GM19240 (cell line): ENCODE data around the gene KIAA1328.
"Not testable (repeated sequence)": the region's sequence is repeated elsewhere in the genome, so short reads cannot be mapped to it uniquely, and the experiment has no call there.

Experiments
- DNase-seq: peaks from one replicate; pipeline ENCODE4 v3.0.0; 2011; ENCODE audit warnings: low spot score; ENCODE audit not compliant: insufficient read length

Gene KIAA1328

DNA sequence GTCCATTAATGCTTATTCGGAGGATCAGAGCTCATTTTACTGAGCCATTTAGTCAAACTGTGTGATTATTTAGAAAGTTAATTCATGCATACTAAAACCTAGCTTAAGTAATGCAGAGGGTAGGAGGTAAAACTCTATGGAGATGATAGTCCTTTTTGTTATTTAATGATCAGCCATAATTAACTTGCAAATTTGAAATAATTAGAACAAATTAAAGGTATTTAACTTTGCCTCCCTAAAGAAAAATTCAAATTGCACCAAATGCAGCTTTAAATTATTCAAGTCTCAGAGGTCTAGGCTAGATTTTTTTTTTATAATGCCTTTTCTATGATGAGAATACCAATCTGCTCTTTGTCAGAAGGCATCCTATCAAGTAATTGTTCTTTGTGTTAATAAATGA is 310.9 kb downstream of the KIAA1328 start:
- no peak for DNase-seq

DNA sequence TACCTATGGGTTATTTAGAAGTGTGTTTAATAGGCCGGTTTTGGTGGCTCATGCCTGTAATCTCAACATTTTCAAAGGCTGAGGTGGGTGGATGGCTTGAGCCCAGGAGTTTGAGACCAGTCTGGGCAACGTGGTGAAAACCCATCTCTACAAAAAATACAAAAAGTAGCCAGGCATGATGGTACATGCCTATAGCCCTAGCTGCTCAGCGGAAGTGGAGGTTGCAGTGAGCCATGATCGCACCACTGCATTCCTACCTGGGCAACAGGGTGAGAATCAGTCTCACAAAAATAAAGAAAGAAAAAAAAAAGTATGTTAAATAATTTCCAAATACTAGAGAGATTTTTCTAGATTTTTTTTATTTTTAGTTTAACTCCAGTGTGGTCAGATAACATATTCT is 316.0 kb downstream of the KIAA1328 start:
- DNase-seq, result no peak

DNA sequence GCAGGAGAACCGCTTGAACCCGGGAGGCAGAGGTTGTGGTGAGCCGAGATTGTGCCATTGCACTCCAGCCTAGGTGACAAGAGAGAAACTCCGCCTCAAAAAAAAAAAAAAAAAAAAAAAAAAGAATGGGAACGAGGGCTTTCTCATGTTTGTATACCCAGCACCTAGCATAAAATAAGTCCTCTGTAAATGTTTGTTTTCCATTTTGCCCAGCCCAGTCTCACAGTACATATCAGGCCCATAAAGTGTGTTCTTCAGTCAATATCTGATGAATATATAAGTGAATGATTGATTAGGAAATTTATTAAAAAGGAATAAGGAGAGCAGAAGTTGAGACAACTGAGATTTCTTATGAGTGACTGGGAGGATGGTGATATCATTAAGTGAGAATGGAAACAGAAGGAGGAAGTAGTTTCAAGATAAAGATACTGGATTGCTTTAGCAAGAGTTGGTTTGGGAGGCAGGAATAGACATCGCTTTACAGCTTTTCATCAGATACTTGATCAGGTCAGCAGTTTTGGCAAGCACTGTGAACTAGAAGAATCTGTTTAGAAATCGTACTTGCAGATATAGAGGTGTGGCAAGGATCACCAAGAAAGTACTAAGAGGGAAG is 327.5 kb downstream of the KIAA1328 start:
- no peak for DNase-seq

DNA sequence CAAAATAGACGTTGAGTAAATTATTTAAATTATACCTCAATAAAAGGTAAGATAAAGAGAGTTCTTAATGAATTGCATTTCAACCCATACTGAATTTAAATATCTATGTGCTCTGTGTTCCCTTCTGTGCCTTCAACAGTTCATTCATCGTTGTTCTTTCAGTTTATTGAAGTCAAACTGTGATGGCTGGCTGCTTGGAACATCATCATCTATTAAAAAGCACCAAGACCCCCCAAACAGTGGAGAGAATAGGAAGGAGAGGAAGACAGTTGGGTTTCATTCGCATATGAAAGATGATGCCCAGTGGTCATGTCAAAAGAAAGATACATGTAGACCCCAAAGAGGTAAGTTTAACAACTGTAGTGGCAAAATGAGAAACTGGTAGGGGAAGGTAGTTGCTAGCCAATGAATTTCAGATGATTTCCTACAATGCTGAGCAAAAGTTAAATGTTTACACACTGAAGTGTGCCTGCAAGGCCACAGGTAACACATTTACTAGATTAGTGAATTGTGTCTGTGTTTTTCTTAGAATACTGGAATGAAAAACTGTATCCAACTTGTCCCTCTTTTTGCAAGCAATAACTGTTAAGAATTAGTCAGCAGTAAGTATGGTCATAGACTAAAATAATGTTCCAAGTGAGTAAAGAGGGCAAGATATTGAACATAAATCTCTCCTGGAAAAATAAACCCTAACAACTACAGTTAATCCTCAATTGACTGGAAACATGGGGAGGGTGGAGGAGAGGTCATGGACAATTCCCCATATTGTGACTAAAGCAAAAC is 331.3 kb downstream of the KIAA1328 start:
- DNase-seq, result no peak

DNA sequence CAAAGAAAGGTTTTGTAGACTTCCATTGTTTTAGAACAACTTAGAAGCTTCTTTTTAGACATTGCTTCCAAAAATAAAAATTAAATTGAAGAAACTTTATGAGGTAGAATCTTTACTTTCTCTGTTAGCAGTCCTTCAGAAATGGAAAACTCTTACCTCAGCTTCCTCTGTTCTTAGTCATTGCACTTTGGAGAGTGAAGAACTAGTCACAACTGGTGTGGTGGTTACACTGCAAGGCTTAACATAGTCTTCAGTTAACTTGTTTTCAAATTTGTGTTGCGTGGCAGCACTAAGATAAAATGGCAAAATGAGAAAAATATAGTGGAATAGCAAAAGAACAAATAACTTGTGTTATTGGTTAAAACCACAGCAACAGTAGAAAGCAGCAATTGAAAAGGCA is 332.6 kb downstream of the KIAA1328 start:
- no peak for DNase-seq

DNA sequence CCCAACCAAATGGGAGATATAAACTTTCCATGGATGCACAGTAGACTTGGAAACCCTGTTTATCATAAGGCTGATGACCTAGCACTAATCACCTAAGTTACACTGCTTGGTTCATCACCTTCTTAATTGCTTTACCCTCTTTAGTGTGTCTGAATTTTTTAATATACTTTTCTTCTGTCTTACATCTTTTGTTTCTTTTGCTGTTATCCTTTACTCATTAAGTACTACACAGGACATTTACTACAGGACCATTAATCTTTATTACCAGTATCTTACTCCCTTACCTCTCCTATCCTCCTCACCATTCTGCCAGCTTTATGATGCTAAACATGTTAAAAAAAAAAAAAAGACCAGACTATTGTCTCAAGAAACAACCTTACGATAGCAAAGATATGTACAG is 333.6 kb downstream of the KIAA1328 start:
- DNase-seq, result no peak

DNA sequence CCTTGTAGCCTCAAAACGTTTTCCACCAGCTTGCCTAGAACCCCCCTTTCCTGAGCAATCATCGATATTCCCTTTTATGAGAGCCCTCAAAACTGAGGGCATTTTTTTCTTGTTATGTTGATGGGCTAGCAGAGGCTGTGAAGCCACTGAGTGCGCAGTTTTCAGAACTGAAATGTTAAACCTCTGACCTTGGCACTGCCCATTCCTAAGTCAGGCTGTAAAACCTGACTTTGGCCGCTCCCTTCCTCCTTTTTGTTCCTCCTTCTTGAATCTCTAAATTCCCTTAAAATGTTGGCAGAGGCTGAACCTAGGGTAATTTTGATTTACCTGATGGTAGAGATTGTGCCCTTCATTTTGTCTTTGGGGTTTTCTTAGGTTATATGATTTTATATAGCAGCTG is 334.2 kb downstream of the KIAA1328 start:
- DNase-seq, result no peak

DNA sequence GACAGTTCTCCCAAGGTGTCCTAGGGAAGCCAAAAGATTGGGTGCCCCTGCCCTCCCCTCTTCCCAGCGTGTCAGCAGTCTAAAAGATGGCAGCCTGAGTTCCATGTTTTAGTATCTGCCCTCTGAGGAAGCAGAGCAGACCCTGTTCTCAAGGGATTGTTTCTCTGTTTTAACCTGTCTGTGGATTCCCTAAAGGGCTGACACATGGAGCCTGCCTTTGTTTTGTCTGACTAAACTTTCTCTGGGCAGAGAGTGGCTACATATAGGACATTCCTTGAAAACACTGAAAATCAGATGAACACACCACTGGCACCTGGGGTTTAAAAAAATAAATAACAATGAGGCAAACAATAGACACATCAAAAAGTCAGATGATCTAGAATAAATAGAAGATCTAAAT is 337.6 kb downstream of the KIAA1328 start:
- no peak for DNase-seq

DNA sequence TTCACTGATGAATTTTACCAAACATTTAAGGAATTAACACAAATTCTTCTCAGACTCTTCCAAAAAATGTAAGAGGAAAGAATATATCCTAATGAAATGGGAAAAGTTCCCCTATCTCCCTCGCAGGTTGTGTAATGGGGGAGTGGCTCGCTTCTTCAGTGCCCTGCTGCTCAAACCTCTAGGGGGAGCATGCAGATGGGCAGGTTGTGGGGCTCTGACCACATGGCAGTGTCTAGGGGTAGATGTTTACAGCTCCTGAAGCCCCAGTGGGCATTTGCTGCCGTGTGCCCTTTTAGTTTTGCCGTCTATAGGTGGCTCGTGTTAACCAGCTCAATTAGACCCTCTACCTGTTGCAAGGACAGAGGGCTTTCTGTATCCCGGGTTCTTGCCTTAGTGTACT is 338.0 kb downstream of the KIAA1328 start:
- DNase-seq, result not testable (repeated sequence)

DNA sequence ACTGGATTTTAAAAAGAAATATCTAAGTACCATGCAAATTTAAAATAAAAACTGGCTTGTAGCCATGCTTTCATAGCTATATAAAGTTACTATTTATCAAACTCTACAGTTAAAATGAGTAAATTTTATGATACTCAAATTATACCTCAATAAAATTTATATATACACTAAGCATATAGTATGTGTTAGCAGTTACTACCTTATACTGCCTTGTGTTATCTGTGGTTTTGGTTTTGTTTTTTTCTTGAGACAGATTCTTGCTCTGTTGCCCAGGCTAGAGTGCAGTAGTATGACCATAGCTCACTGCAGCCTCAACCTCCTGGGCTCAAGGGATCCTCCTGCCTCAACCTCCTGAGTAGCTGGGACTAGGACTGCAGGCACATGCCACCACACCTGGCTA is 342.1 kb downstream of the KIAA1328 start:
- no peak for DNase-seq

DNA sequence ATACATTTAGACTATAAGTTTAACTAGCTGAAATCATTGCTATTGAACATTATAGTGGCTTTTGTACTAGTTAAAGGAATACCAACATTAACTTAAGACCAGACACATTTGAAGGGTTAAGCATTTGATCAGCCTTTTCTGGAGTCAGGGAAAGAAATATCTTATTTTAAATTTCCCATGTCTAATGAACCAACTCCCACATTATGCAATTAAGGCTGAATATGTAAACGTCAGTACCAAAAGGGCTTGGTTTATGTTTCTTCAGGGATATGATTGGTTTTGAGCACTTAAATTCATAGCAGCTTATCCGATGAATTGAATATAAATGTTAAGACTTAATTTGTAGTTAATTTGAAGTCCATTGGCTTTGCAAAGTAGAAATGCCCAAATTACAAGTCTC is 344.5 kb downstream of the KIAA1328 start:
- no peak for DNase-seq

DNA sequence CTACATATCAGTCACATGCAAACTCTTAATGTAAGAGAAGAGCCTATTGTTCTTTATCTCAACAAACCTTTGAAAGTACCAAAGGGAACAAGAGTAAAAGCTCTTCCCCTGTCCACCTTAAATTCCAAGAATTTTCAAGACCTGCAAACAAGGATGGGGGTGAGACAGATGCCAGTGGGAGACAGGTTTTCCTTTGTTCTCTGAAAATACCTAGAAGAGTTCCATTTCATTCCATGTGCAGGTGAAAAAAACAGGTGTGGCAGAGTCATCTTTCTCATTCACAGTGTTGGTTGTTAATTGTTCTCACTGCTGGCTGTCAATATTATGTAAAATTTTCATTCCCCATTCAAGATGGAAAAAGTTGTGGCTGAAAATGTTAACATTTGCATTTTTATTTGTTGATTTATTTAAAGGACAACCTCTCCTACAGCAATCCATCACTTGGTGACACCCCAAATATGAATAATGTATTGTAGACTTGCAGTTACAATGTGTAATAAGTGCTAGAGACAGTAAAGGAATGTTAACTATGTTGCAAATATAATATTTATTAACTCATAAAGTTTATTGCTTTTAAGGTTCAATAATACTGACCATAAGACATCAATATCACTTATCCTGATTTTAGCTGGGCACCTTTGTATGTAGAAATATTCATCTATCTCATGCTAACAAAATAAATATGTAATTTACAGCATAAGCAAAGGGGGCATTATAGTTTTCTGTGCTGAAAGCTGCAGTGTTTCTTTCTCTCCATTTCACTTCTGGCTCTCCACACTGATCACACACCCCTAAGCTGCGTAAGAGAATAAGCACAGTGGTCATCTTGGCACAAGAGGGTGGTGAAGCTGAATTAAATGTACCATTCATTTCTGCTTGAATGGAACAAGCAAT is 347.0 kb downstream of the KIAA1328 start:
- no peak for DNase-seq

DNA sequence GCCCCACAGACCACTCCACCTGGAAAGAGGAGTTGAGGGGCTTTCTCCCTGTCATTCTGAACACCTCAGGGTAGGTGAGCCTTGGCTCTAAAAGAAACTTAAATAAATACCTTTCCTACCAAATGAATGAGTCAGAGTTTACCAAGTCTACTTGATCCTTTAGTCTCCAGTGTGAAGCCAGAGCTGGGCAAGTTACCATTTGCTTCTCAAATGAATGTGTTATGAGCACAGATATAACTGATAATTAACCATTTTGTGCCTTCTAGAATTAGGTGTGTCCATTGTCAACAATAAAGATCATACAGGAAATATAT is 347.7 kb downstream of the KIAA1328 start:
- DNase-seq, result no peak

DNA sequence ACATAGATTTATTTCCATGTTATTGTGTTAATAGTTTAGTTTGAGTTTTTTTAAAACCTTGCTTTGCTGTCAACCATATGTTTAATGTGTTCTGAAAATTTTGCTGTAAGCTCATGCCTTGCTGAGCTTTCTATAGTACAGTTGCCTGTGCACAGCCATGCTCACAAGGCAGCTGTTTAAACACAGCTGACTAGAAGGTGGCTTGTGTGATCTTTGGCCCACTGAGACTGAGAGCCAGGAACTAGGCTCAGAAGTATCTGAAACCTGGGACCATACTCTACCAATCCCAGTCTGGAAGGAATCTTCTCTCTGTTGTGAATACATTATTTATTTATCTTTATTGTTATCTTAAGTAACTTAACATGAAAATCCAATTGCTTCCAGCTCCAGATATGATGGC is 350.5 kb downstream of the KIAA1328 start:
- DNase-seq, result no peak

DNA sequence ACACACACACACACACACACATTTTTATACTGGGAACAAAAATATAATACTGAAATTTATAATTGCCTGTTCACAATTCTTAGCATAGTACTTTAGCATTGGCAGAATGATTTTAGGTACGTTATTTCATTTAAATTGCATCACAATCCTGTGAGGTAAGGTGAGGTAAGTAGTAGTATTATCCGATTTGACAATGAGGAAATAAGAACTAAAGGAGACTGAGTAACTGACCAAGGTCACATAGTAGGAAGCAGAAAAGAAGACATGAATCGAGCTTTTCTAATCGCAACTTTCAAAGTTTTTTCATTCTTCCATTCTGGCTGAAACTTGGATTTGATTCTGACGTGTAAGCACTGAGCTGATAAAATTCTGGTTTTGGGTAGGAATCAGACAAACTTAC is 351.2 kb downstream of the KIAA1328 start:
- no peak for DNase-seq

DNA sequence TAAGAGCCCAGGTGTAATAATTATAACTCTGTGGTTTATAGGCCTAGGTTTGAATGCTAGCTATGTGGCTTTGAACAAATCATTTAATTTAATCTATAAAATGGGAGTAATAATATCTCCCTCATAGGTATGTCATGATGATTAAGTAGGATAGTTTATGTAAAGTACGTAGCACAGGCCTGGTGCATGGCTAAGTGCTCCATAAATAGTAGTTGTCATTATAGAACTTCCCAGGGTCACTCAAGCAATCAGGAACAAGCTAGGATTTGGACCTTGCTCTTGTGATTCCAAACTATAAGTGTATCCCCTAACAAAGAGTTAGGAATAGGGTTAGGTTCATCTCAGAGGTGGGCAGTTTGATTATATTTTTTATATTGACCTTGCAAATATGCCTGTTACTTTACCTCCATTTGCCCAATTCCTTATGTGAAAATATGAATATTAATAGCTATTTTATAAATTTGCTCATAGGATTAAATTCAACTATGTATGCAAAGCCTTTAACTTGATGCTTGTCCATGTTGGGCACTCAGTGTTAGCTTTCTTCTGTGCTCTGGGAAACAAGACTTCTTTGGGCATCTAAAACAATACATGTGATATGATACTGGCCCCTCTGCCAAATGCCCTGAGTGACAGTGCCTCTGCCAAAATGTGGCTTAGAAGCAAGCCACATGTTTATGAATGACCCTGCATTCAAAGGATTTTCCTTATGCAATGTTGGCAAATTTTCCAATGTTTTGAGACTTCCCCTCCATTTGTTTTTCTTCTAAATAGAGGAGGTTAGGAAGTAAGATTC is 353.6 kb downstream of the KIAA1328 start:
- no peak for DNase-seq

DNA sequence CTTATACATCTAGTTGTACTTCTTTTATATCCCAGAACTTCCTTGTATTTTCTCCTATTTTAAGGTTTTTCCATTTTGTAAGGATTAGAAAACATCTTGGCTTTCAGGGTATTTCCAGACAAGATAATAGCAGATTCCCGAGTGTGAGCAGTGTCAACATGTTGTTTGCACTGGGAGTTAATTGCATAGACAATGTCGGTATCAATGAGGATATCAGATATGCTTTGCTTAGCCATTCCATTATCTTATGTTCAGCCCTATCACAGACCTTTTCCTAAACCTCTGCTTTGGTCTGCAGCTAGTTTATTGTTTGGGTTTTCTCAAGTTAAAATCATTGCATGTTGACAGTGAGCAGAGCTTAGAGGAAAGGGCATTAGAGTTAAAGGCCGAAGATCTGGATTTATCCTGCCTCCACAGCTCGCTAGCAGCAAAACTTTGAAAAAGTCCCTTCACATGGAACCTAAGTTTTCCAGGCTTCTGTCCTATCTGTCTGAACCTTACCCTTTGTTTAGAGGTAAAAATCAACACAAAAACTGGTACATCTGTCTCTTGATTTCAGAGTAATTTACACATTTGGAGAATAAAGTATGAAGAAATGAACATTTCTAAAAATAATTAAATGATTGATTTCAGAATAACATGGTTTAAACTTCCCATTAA is 355.4 kb downstream of the KIAA1328 start:
- DNase-seq, result no peak

DNA sequence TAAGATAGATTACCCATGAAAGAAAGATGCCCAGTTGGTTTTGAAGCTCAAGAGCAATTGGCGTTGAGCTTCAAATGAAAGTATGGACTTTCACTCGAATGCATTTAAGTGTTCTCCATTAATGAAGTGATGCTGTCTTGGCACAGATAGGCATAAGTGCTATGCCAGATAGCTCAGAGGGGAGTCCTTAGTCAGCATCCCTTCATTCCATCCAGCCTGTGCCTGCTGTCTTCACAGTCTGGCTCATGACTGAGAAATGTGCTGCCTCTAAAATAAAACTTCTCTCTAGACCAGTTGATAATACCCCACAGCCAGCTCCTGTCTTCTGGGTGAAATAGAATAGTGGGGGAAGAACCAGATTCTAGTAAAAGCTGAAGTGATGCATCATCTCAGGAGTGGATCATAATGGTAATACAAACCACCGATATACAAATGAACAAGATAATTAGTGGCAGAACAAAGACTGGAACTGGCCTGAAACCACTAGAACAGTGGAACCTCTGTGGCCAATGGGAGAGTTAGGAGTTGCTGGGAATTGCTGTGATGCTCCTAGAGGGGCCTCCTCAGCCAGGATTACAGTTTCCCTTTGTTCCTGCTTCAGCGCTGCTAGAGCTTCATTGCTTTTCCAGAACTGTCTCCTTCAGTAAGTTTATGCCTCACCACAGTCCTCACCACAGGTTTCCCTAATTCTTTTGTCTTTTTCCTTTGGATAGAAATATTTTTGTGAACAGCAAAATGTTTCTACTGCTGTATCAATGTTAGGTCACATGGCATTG is 359.3 kb downstream of the KIAA1328 start:
- no peak for DNase-seq

DNA sequence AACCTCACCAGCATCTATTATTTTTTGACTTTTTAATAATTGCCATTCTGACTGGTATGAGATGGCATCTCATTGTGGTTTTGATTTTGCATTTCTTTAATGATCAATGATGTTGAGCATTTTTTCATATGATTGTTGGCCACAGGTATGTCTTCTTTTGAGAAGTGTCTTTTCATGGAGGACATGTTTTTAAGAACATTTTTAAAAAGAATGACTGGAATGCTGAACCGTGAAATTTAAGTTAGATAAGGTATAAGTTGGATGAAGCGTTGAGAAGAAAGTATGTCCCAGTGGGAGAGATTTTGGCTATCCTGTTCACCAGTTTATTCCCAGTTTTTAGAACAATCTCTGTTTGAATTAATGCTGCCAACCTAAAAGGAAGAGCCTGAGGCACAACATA is 370.8 kb downstream of the KIAA1328 start:
- DNase-seq, result no peak

DNA sequence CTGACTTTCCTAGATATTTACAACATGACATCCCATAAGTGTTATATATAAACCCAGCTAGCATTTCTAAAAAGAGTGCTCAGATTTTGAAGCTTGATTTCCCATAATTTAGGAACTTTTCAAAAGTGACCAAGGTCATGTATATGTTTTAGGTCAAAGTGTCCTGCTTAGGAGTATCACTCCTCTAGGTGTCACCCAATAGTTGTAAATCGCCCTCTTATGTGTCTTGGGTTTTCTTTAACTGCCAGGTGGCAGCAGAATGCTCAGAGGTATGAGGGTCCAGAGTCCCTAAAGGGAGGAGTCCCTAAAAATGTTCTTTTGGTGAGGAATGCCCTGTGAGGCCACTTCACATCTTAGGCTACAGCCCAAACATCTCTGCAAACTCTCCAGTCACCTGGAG is 378.4 kb downstream of the KIAA1328 start:
- DNase-seq, result no peak
